GM19043 (cell line): ENCODE data around the gene CDX1.

ENCODE experiments used
- ATAC-seq: cut with Tn5 transposase; IDR thresholded peaks from one replicate; pipeline ENCODE4 v1.9.1; 2021; ENCODE audit warnings: low read depth; ENCODE audit not compliant: unreplicated experiment

The CDX1 gene

GRCh38 chr5:150166650-150167511 is at the start of gene CDX1:
TSS of gene CDX1 (plus strand) at chr5:150166778. CDS start at chr5:150166877, 99 bp downstream.
- no peak for ATAC-seq

GRCh38 chr5:150117945-150118560 is 48.5 kb upstream of the CDX1 start:
- no peak for ATAC-seq

GRCh38 chr5:150118561-150119229 is 47.9 kb upstream of the CDX1 start:
- no peak for ATAC-seq

GRCh38 chr5:150119421-150120061 is 47.0 kb upstream of the CDX1 start:
- ATAC-seq, result no peak

- no peak for ATAC-seq
Measured at GRCh38 chr5:150120062-150120441, 46.5 kb upstream of the CDX1 start.

GRCh38 chr5:150120617-150121447 is 45.7 kb upstream of the CDX1 start:
- no peak for ATAC-seq

- ATAC-seq, result no peak
Measured at GRCh38 chr5:150121448-150122157, 45.0 kb upstream of the CDX1 start.

- ATAC-seq, result peak; percentile 62
Measured at GRCh38 chr5:150122158-150122510, 44.4 kb upstream of the CDX1 start.

- ATAC-seq, result no peak
Measured at GRCh38 chr5:150122536-150123481, 43.8 kb upstream of the CDX1 start.

GRCh38 chr5:150123542-150123941 is 43.0 kb upstream of the CDX1 start:
- no peak for ATAC-seq

- no peak for ATAC-seq
Measured at GRCh38 chr5:150124111-150124557, 42.4 kb upstream of the CDX1 start.

- ATAC-seq, result no peak
Measured at GRCh38 chr5:150124596-150124995, 42.0 kb upstream of the CDX1 start.

- no peak for ATAC-seq
Measured at GRCh38 chr5:150125334-150125733, 41.2 kb upstream of the CDX1 start.

- ATAC-seq, result no peak
Measured at GRCh38 chr5:150126199-150126920, 40.2 kb upstream of the CDX1 start.

- no peak for ATAC-seq
Measured at GRCh38 chr5:150126921-150127265, 39.7 kb upstream of the CDX1 start.

GRCh38 chr5:150129454-150129812 is 37.1 kb upstream of the CDX1 start:
- no peak for ATAC-seq

GRCh38 chr5:150129813-150130492 is 36.6 kb upstream of the CDX1 start:
- ATAC-seq, result no peak
